HTR-8/SVneo (cell line): Measurements from ENCODE around the gene SSU72.
"Not testable (repeated sequence)": the region's sequence is repeated elsewhere in the genome, so short reads cannot be mapped to it uniquely, and the experiment has no call there.

Experiments used
- DNase-seq: peaks from one replicate; pipeline ENCODE4 v3.0.0; 2011; ENCODE audit warnings: low spot score, mixed read lengths; ENCODE audit not compliant: insufficient read length
- FAIRE-seq: peaks from 2 replicates; lab custom pipeline; 2011; peaks lifted over from hg19 to GRCh38; lab: Jason Lieb, UNC

The SSU72 gene

GRCh38 chr1:1514376-1514775, 60.3 kb downstream of the SSU72 start:
- DNase-seq, FAIRE-seq: not testable (repeated sequence)

- FAIRE-seq, DNase-seq: not testable (repeated sequence)
These were observed 61.0 kb downstream of the SSU72 start for GRCh38 chr1:1513675-1514074.

GRCh38 chr1:1512425-1512824, 62.2 kb downstream of the SSU72 start:
- FAIRE-seq, DNase-seq: not testable (repeated sequence)

GRCh38 chr1:1511533-1512285, 63.0 kb downstream of the SSU72 start, which contains the start of gene ATAD3A:
TSS of gene ATAD3A (plus strand) at chr1:1512162. CDS start at chr1:1512269, 107 bp downstream.
- DNase-seq (peak; percentile 95), FAIRE-seq (peak; percentile 93)

- FAIRE-seq (no peak), DNase-seq (no peak)
These were observed 63.6 kb downstream of the SSU72 start for GRCh38 chr1:1510912-1511532.

GRCh38 chr1:1509465-1509850, 65.2 kb downstream of the SSU72 start:
- not testable (repeated sequence) for DNase-seq, FAIRE-seq

- DNase-seq, FAIRE-seq: not testable (repeated sequence)
These were observed 65.7 kb downstream of the SSU72 start for GRCh38 chr1:1508775-1509464.

- DNase-seq (no peak), FAIRE-seq (no peak)
These were observed 67.4 kb downstream of the SSU72 start for GRCh38 chr1:1507305-1507704.

- DNase-seq, FAIRE-seq: not testable (repeated sequence)
These were observed 68.9 kb downstream of the SSU72 start for GRCh38 chr1:1505801-1506200.

GRCh38 chr1:1505366-1505798, 69.3 kb downstream of the SSU72 start:
- DNase-seq, FAIRE-seq: not testable (repeated sequence)

GRCh38 chr1:1504777-1505365, 69.8 kb downstream of the SSU72 start:
- FAIRE-seq, DNase-seq: not testable (repeated sequence)

GRCh38 chr1:1495461-1495975, 79.1 kb downstream of the SSU72 start:
- FAIRE-seq, DNase-seq: not testable (repeated sequence)

- not testable (repeated sequence) for DNase-seq, FAIRE-seq
These were observed 80.4 kb downstream of the SSU72 start for GRCh38 chr1:1494311-1494710.
